CD4-positive, alpha-beta T cell treated with Interleukin-17A for 4 hours (primary cell): Measurements from ENCODE around the gene PSMG3.

ENCODE experiments used
- DNase-seq: peaks from one replicate; pipeline ENCODE4 v3.0.0-alpha.2; 2020; ENCODE audit warnings: mixed read lengths

PSMG3 gene

DNA sequence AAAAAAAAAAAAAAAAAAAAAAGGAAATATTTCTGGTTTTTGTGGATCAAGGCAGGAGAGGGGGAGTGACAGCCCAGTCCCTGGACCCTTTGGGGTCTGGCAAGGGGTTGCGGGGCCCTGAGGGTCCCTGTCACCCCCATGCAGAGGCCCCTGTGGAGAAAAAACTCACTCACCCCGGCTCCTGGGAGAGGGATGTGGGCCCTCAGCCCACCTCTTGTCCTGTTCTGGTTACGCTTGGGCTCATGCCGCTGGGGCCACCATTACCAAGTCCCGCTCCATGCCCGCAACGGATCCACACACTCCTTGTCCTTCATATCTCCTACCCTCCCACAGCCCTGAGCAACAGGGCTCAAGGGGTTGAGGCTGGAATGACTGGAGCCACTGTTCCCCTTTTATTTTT, 12.8 kb downstream of the PSMG3 start:
- no peak for DNase-seq

GRCh38 chr7:1555813-1556543, 13.9 kb downstream of the PSMG3 start, which contains the start of gene TMEM184A:
Gene TMEM184A (minus strand): TSS chr7:1556205. CDS start chr7:1555484, 721 bp downstream.
- DNase-seq, result peak; percentile 73

DNA sequence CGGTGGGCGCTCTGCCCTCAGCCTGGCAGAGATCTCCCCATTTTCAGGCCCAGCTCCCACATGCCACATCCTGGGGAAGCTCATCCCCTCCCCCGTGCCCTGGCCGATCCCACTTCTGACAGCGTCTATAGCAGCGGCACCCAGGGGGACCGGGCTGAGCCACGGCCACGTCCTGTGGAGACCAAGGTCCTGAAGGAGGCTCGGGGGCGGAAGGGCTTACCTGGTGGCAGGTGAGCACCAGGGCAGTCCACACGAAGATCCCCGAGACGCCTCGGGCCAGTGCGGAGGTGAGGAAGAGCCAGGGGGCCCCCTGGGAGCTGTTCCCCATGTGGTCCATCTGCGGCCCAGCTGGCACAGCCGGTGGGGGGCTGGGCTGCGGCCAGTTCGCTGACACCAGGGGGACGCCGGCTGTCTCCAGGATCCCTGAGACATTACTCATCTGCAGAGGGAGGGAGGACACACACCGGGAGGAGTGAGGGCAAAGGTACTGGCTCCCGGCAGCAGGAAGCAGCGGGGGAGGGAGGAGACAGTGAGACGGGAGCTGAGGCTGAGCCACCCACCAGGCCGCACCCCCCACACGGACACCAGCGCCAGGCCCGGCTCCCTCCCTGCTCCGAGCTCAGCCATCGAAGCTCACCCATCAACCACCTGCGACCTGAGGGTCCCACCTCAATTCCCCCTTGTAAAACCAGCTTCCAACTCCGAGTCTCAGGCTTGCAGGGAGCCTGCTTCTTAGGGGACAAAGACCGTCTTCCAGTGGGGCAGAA, 14.6 kb downstream of the PSMG3 start:
- DNase-seq, result no peak

- DNase-seq, result no peak
Measured at GRCh38 chr7:1554333-1555045, 15.3 kb downstream of the PSMG3 start.

DNA sequence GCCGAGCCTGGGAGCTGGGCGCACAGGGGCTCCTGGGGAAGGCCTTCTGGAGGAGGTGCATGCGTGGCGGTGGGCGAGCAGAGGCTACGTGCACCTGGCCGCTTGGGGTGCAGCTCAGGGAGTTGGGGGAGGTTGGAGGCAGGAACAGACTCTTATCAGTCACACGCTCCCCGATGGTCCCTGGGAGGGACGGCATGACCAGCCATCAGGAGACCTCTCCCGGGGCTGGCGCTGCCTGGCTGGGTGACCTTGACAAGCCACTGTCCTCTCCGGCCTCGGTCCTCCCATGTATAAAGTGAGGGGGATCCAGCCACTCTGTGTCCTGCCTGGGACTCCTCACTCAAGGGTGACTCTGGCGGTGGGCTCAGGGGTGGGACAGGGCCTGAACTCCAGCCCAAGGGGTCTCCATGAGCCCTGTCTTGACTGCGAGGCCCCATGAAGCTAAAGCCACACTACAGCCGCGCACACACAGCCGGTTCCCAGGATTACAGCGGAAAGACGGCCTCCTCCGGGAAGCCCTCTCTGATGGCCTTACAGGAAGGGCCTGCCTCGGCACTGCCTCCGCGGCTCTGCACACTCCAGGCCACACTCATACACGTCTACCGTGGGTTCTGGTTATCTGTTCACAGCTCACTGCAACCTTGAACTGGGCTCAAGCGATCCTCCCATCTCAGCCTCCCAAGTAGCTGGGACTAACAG, 16.2 kb downstream of the PSMG3 start:
- DNase-seq, result no peak

- DNase-seq, result no peak
Measured at GRCh38 chr7:1552200-1552599, 17.6 kb downstream of the PSMG3 start.

- no peak for DNase-seq
Measured at GRCh38 chr7:1550846-1551155, 19.0 kb downstream of the PSMG3 start.

GRCh38 chr7:1550005-1550845, 19.6 kb downstream of the PSMG3 start:
- DNase-seq, result no peak

DNA sequence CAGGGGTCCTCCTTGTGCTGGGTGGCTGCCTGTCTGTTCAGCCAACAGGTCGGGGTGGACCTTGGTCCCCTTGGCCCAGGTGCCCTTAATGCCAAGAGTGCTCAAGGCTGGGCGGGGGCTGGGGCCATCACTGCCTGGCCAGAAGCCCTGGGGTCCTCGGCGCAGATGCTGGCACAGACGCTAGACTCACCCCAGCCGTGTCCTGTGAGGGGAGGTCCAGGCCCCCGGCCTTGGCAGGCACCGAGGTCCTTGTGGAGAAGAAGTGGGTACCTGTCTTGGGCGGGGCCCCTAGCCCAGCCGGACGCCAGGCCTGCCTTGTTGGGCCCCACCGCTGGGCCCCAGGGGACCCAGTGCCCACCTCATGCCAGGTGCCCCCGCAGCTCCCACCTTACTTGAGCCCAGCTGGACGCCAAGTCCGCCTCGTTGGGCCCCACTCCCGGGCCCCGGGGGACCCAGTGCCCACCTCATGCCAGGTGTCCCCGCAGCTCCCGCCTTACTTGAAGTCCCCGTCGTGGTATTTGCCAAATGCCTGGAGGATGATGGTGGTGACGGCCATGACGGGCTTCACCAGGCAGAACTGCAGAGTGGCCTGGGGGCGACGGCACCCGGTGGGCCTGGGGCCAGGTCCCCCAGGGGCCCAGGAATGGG, 20.4 kb downstream of the PSMG3 start:
- DNase-seq, result no peak

- no peak for DNase-seq
Measured at GRCh38 chr7:1548944-1549343, 20.9 kb downstream of the PSMG3 start.

DNA sequence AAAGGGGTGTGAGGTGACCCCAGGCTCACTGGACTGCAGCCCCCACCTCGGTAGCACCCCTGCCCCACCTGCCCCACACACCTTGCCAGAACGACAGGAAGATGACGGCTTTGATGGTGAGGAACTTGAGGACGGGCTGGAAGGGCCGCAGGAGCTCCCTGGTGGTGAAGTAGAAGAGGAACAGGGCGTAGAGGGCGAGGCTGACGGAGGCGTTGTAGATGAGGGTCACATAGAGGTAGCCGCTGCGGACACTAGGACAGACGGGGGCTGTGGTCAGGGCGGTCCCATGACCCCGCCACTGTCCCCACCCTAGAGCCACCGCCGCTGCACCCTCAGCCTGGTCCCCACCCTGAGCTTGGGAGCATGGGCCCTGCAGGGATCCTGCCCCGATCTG, 21.4 kb downstream of the PSMG3 start:
- DNase-seq, result peak; percentile 51

GRCh38 chr7:1547777-1548437, 21.9 kb downstream of the PSMG3 start:
- DNase-seq, result no peak

GRCh38 chr7:1546909-1547776, 22.7 kb downstream of the PSMG3 start:
- no peak for DNase-seq

DNA sequence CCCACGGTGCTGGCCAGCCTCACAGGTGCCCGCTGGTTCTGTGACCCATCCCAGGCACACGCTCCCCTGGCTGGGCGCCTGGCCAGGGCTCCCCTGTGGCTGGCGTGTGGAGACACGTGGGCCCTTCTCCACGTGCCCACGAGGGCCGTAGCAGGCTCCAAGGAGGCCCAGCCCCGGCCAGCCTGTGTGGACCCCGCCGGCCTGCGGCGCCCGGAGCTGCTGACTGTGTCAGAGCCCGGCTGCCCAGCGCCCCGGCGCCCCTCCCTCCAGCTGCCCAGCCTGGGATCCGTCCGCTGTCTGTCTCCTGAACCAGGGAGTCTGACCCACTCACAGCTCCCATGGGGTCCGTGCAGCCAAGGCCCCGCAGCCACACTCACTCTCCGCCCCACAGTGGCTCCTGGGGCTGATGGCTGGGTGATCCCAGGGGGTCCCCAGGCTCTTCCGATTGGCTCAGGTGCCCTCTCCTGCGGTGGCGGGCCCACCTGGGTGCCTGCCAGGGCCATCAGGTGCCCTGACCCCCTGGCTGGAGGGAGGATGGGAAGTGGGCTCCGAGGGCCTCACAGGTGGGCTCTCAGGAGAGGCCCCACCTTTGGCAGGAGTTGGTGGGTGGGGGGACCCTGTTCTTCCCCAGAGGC, 23.4 kb downstream of the PSMG3 start:
- no peak for DNase-seq

GRCh38 chr7:1545417-1546246, 24.2 kb downstream of the PSMG3 start:
- peak; percentile 23 for DNase-seq

GRCh38 chr7:1544896-1545416, 24.9 kb downstream of the PSMG3 start:
- no peak for DNase-seq

GRCh38 chr7:1544178-1544895, 25.5 kb downstream of the PSMG3 start:
- no peak for DNase-seq

GRCh38 chr7:1543826-1544177, 26.0 kb downstream of the PSMG3 start:
- DNase-seq, result no peak
